Activated naive CD8-positive, alpha-beta T cell treated with anti-CD3 and anti-CD28 coated beads, Interleukin-2, amount 50 U/mL, for 24 hours (primary cell): Measurements from ENCODE around the gene STARD13.

Experiments used
- ATAC-seq: fragments of 150-1000 bp; cut with Tn5 transposase; one replicate; pipeline ENCODE4 v1.10.0; 2021
- DNase-seq: peaks from one replicate; pipeline ENCODE4 v3.0.0; 2021
- H3K27ac Mint-ChIP-seq: one replicate; pipeline ENCODE4 v1.8.0; 2021; ENCODE audit warnings: mild to moderate bottlenecking, mixed read lengths
- H3K27me3 Mint-ChIP-seq: one replicate; pipeline ENCODE4 v1.8.0; 2021; ENCODE audit warnings: mixed read lengths
- H3K36me3 Mint-ChIP-seq: one replicate; pipeline ENCODE4 v1.8.0; 2021; ENCODE audit warnings: low read depth, mixed read lengths
- H3K4me1 Mint-ChIP-seq: one replicate; pipeline ENCODE4 v1.8.0; 2021; ENCODE audit warnings: mixed read lengths
- H3K4me3 Mint-ChIP-seq: one replicate; pipeline ENCODE4 v1.8.0; 2021; ENCODE audit warnings: mild to moderate bottlenecking, moderate library complexity, mixed read lengths
- H3K9me3 Mint-ChIP-seq: one replicate; pipeline ENCODE4 v1.8.0; 2021; ENCODE audit warnings: mixed read lengths

STARD13 gene

DNA sequence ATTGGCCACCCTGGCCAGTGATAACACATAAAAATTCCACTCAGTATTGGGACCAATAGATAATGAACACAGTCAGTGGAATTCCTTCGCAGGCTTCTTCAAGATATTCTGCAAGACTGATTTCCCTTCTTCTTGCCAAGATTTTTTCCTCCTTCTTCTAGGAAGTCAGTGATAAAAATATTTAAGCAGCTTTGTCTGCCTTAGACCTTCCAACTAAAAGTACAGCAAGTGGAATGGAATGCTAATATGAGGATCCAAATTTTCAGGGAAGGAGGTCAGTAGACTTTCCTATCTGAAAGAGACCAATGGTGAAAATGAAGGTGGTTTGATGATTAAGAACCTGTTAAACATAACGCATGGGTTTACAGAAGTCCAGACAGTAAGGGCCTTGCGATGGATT lies 9.6 kb downstream of the STARD13 start:
- no peaks in the 10 kb centered on the region for H3K4me1 Mint-ChIP-seq
- H3K36me3 Mint-ChIP-seq, result no peaks in the 10 kb centered on the region
- peaks cover 10% of the 10 kb centered on the region for H3K27me3 Mint-ChIP-seq
- no peak overlapping the region for H3K4me3 Mint-ChIP-seq
- H3K9me3 Mint-ChIP-seq, result no peaks in the 10 kb centered on the region
- no peak overlapping the region for H3K27ac Mint-ChIP-seq
- no peak for DNase-seq
- ATAC-seq, result no peak

DNA sequence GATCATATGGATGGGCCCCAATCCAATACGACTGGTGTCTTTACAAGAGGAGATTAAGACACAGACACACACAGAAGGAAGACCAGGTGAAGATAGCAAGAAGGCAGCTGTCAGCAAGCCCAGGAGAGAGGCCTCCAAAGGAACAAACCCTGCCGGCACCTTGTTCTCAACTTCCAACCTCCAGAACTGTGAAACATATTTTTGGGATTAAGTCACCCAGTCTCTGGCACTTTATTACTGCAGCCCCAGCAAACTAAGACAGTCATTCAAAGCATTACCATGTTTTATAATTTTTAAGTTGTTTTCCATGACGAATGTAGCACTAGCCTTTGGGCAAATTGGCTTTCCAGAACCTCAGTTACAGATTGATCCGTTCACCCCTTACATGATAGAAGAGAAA lies 11.3 kb downstream of the STARD13 start:
- no peaks in the 10 kb centered on the region for H3K9me3 Mint-ChIP-seq
- ATAC-seq (no peak), DNase-seq (no peak)
- H3K4me3 Mint-ChIP-seq, result no peak overlapping the region
- H3K36me3 Mint-ChIP-seq, result no peaks in the 10 kb centered on the region
- no peaks in the 10 kb centered on the region for H3K4me1 Mint-ChIP-seq
- peaks cover 8% of the 10 kb centered on the region for H3K27me3 Mint-ChIP-seq
- no peak overlapping the region for H3K27ac Mint-ChIP-seq

DNA sequence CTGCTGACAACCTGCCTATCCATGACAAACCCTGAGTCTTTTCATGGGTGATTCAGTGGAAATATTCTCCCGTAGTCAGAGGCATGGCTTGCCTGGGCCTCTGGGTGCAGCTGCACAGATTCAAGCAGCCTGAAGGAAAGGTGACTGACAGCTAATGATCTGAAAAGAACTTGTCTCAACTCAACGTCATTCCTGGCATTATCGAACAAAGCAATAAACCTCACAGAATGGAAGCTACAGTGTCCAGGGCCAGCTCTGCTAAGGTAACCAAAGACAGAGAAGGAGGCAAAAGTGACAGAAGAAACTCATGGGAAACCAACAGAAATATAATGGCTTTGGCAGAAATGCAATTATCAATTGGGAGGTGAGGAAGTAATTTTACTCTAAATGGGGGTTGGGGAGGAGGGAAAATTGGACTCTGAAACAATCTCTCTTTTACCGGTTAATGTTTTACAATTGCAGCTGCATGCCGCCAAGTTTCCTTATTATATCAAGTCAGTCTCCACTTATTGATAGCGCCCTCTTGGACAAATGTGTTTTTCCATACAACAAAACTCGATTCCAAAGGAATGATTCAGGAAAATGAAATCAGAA lies 12.9 kb downstream of the STARD13 start:
- DNase-seq (no peak), ATAC-seq (no peak)
- peaks cover 7% of the 10 kb centered on the region for H3K27me3 Mint-ChIP-seq
- no peaks in the 10 kb centered on the region for H3K4me1 Mint-ChIP-seq
- H3K27ac Mint-ChIP-seq, result no peak overlapping the region
- H3K36me3 Mint-ChIP-seq, result no peaks in the 10 kb centered on the region
- no peaks in the 10 kb centered on the region for H3K9me3 Mint-ChIP-seq
- H3K4me3 Mint-ChIP-seq, result no peak overlapping the region

DNA sequence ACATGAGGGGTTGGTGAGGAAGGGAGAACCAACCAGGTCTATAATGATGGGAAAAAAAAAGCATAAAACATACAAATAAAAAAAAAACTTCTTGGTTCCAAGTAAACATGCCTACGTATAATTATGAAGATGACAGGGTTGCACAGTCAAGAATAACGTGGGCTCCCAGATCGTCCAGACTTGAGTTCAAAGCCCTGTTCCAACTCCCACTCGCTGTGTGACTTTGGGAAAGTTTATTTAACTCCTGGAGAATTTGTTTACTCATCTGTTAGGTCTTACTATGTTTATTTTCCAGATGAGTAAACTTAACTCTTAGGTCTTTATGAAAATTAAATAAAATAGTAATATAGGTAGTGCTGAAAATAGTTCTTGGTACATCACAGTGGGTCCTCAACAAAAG lies 13.8 kb downstream of the STARD13 start:
- Mint-ChIP-seq H3K36me3 (no peaks in the 10 kb centered on the region), H3K27ac (no peak overlapping the region), H3K27me3 (peaks cover 7% of the 10 kb centered on the region), H3K4me1 (no peaks in the 10 kb centered on the region), H3K4me3 (no peak overlapping the region), H3K9me3 (no peaks in the 10 kb centered on the region)
- ATAC-seq (no peak), DNase-seq (no peak)

DNA sequence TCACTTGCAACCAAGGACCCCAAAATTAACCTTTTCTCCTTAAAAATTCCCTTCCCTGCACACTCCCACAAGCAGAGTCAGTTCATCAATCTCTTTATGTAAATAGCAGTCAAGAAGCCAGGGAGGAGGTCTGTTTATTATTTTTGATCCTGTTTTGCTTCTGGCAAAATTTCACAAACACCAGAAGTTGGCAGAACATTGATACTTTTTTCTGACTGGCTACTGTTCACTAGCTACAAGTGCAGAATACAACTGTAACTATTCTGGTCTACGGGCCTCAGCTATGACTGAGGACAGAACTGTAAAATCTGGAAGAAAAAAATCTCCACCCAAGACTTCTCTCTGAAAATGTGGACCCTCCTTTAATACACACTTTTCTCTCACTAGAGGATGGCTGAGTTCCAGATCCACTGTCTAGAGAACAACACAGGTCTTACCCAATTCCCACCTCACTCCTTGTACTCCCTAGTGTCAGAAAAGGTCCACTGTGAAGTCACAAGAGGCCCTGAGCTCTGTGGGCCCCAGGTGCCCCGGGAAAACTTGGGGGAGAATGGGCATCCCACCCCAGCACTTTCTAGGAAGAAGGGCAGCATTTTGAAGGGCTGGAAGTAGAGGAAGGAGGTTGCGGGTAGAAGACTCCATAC lies 14.5 kb downstream of the STARD13 start:
- H3K27me3 Mint-ChIP-seq, result peaks cover 7% of the 10 kb centered on the region
- H3K4me3 Mint-ChIP-seq, result no peak overlapping the region
- H3K9me3 Mint-ChIP-seq, result no peaks in the 10 kb centered on the region
- no peaks in the 10 kb centered on the region for H3K36me3 Mint-ChIP-seq
- no peaks in the 10 kb centered on the region for H3K4me1 Mint-ChIP-seq
- no peak for ATAC-seq
- no peak for DNase-seq
- no peak overlapping the region for H3K27ac Mint-ChIP-seq

DNA sequence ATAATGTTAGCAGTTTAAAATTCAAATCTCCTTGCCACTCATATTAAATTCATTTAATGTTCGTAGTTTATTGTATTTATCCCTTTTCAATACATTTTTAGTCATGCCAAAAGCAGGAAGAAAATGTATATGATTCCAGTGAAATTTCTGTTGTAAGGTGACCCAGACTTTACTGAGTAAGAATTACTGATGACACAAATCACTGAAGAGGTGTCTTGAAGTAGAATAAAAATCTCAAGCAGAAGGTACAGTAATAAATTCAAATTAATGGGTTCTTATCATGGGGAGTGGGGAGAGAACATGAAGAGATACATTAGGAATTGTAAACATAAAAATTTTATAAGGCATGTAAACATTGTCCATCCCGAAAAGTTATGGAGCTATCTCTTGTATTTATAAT lies 19.9 kb downstream of the STARD13 start:
- Mint-ChIP-seq H3K9me3 (no peaks in the 10 kb centered on the region), H3K27ac (no peak overlapping the region), H3K4me3 (no peak overlapping the region), H3K27me3 (no peaks in the 10 kb centered on the region), H3K36me3 (no peaks in the 10 kb centered on the region), H3K4me1 (no peaks in the 10 kb centered on the region)
- ATAC-seq (no peak), DNase-seq (no peak)

DNA sequence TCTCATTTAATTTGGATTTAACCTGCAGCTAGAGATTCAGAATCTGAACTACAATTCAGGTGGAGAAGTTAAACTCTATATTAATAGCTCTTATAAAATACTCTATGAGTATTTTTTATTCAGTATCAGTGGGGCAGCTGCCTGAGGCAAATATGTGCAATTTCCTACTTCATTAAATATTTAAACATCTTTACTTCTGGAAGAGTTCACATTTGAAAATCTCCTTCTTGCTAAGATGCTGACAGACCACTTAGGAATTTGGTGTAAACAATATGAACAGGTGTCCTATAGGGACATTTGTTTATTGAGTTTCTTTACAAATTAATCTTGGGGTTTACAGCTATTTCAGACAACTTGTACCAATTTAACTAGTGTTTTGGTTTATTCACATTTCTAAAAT lies 20.4 kb downstream of the STARD13 start:
- Mint-ChIP-seq H3K9me3 (no peaks in the 10 kb centered on the region), H3K27me3 (no peaks in the 10 kb centered on the region), H3K4me3 (no peak overlapping the region), H3K36me3 (no peaks in the 10 kb centered on the region), H3K4me1 (no peaks in the 10 kb centered on the region), H3K27ac (no peak overlapping the region)
- ATAC-seq (no peak), DNase-seq (no peak)

DNA sequence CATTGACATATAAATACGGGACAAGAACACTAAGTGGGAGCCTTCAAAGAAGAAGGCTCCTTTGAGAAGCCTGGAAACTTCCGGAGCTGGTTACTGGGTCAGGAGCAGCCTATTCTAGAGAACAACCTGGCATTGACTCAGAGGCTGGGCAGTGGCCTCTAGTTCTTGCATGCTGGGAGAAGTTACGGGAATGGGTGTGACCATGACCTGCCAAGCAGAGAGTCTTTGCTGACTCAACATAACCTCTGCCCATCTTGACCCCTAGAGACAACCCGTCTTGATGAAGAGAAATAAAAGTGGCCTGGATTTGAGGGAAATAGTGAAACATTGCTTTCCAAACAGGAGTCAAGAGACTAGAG lies 21.0 kb downstream of the STARD13 start:
- Mint-ChIP-seq H3K4me1 (no peaks in the 10 kb centered on the region), H3K9me3 (no peaks in the 10 kb centered on the region), H3K36me3 (no peaks in the 10 kb centered on the region), H3K27ac (no peak overlapping the region), H3K27me3 (no peaks in the 10 kb centered on the region), H3K4me3 (no peak overlapping the region)
- no peak for DNase-seq
- ATAC-seq, result no peak

DNA sequence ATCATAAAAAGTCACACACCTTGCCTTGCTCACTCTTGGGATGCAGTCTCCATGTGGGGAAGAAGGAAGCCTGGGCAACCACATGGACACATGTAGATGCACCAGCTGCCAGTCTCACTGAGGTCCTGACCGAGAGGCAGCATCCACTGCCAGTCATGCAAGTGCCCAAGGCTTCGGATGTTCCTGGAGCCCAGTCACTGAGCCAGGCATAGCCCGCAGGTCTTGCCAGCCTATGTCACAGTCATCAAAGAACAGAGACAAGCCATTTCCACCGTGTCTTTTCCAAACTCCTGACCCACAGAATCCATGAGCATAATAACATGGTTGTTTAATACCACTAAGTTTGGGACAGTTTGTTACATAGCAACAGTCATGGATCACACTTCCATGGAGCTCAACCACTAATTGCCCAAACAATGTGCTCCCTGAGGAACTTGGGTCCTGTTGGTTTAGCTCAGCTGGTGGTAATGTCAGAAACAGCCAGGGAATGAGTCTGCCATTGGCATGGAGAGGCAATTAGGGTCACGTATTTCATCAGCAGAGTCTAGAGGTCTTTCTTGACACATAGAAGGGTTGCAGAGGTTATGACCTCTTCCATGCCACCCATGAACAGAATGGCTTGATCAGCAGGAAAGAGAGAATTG lies 21.5 kb downstream of the STARD13 start:
- Mint-ChIP-seq H3K36me3 (no peaks in the 10 kb centered on the region), H3K27me3 (no peaks in the 10 kb centered on the region), H3K27ac (no peak overlapping the region), H3K4me3 (no peak overlapping the region), H3K9me3 (no peaks in the 10 kb centered on the region), H3K4me1 (no peaks in the 10 kb centered on the region)
- no peak for DNase-seq
- no peak for ATAC-seq

DNA sequence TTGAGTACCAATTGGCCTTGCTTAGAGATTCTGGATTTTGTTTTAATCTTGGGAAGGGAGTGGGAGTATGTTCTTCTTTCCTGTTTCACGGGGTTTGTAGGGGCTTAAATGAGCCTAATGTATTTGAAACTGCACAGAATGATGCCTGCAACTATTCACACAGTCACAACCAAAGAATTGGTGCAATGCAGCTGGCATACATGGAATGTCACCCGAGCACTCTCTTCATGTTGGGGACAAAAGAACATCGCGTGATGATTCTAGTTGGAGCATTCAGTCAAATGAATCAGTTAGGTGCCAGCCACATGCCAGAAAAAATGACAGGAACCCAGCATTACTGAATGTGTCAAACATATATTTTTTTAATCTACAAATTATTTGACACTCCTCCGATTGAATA lies 22.1 kb downstream of the STARD13 start:
- no peak for DNase-seq
- no peak for ATAC-seq
- no peaks in the 10 kb centered on the region for H3K27me3 Mint-ChIP-seq
- no peaks in the 10 kb centered on the region for H3K9me3 Mint-ChIP-seq
- H3K4me1 Mint-ChIP-seq, result no peaks in the 10 kb centered on the region
- no peaks in the 10 kb centered on the region for H3K36me3 Mint-ChIP-seq
- no peak overlapping the region for H3K4me3 Mint-ChIP-seq
- no peak overlapping the region for H3K27ac Mint-ChIP-seq

DNA sequence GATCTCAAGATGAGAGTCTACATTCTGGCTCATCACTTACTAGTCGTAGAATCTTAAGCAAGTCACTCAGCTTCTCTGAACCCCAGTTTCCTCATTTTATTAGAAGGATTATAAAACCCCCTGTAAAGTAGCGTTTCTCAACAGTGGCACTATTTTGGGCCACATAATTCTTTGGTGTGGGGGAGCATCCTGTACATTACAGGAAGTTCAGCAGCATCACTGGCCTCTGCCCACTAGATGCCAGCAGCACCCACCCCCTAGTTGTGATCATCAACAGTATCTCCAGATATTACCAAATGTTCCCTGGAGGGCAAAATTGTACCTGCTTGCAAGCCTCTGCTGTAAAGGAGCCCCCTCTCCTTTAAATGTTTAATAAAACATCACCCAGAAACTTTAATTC lies 22.6 kb downstream of the STARD13 start:
- H3K27ac Mint-ChIP-seq, result no peak overlapping the region
- ATAC-seq (no peak), DNase-seq (no peak)
- H3K27me3 Mint-ChIP-seq, result no peaks in the 10 kb centered on the region
- no peaks in the 10 kb centered on the region for H3K9me3 Mint-ChIP-seq
- H3K4me1 Mint-ChIP-seq, result no peaks in the 10 kb centered on the region
- H3K36me3 Mint-ChIP-seq, result no peaks in the 10 kb centered on the region
- no peak overlapping the region for H3K4me3 Mint-ChIP-seq

DNA sequence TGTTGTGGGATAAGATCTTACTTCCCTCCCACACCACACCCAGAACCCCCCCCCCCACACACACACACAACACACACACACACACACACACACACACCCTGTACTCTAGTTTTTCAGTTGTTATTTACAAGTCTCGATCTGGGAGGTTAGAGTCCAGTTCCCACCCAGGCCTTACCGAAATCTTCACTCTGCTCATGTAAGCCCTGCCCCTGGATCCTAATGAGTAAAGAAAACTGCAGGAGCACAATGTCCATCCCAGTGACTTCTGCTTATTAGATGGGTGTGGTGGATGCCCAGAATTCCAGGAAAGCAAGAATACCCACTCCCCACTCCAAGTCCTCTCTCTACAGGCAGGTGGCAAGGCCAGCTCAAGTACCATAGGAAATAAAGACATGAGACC lies 23.0 kb downstream of the STARD13 start:
- Mint-ChIP-seq H3K4me1 (no peaks in the 10 kb centered on the region), H3K27ac (no peak overlapping the region)
- no peak for ATAC-seq

DNA sequence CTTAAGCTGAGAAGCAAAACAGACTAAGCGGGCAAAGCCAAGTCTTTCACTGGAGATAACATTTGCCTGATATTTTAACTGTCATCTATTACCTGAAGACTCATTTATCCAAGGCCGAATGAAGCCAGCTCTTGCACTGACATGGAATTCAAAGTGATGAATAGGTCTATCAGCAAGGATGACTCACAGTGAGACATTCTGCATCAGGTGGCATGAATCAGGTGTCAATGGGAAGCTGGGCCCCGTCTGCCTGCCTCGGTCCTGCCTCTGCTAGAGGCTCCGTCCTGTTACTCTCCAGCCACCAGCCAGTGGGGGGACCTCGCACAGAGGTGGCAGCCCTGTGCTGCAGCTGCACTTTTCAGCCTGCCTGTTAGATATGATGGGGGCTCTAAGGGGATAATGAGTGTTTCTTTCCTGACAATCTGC lies 23.5 kb downstream of the STARD13 start:
- H3K36me3 Mint-ChIP-seq, result no peaks in the 10 kb centered on the region
- H3K9me3 Mint-ChIP-seq, result no peaks in the 10 kb centered on the region
- ATAC-seq, result no peak
- no peaks in the 10 kb centered on the region for H3K27me3 Mint-ChIP-seq
- no peak overlapping the region for H3K4me3 Mint-ChIP-seq
- H3K27ac Mint-ChIP-seq, result no peak overlapping the region
- no peak for DNase-seq
- no peaks in the 10 kb centered on the region for H3K4me1 Mint-ChIP-seq

More for the DNA sequence above, 23.0 kb downstream of the STARD13 start:
- Mint-ChIP-seq H3K4me3 (no peak overlapping the region), H3K27me3 (no peaks in the 10 kb centered on the region), H3K9me3 (no peaks in the 10 kb centered on the region), H3K36me3 (no peaks in the 10 kb centered on the region)
- no peak for DNase-seq

DNA sequence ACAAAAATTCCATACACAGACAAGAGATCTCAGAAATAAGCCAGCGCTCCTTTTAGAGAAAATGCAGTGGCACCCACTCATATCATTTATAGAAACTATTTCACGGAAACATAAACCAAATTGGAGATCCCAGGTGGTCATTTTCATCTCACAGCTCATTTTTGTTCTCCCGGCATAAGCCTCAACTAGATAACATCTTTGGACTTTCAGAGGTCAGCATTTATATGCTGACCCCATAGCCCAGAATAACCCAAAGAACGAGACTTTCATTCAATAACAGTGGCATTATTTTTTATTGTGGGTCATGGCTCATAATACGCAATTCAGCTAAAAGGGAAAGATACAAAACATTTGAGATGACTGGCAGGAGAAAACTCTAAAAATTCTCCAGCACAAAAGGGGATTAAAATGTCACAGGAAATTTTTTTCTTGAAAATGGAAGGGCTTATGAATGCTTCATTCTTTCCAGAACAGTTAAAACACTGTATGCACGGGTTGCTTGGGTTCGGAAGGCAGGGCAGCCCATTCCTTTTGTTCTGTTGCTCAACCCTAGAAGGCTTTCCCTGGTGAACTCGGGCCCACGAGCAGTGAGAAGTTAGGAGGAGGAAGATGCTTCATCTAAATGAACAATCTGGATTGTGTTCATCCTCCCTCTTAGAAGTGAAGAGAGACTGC lies 24.0 kb downstream of the STARD13 start:
- Mint-ChIP-seq H3K36me3 (no peaks in the 10 kb centered on the region), H3K27ac (no peak overlapping the region), H3K9me3 (no peaks in the 10 kb centered on the region), H3K27me3 (no peaks in the 10 kb centered on the region), H3K4me3 (no peak overlapping the region), H3K4me1 (no peaks in the 10 kb centered on the region)
- DNase-seq, result no peak
- no peak for ATAC-seq
